K562 (cell line): Measurements from ENCODE around the gene RAB3GAP1.

Experiments used
- CEBPB ChIP-seq: fragments of 450-650 bp; IDR thresholded peaks from 2 replicates; pipeline ENCODE4 v1.6.1; 2016; ENCODE audit warnings: missing genetic modification characterization, missing compliant biosample characterization
- CHD2 ChIP-seq: IDR thresholded peaks from 2 replicates; pipeline ENCODE4 v1.6.1; 2011; ENCODE audit warnings: low read depth, low read length
- NR2C2 ChIP-seq, 2 experiments: fragments of 200-800 bp in 1 of 2; sonication (Bioruptor generic) in 1 of 2; sonication (generic) in 1 of 2; formaldehyde crosslinking in 1 of 2; IDR thresholded peaks; 2 replicates each; pipeline versions ENCODE4 v1.6.1 to v1.8.0; 2016 to 2022; ENCODE audit warnings: mild to moderate bottlenecking in 1 of 2, missing compliant biosample characterization in 1 of 2, missing genetic modification characterization in 1 of 2, missing genetic modification reagents in 1 of 2
- SIN3B ChIP-seq: fragments of 450-650 bp; IDR thresholded peaks from 2 replicates; pipeline ENCODE4 v1.6.1; 2017; ENCODE audit warnings: low read depth, mild to moderate bottlenecking, moderate library complexity

- TF ChIP-seq SIN3B = no peak
- no peak for TF ChIP-seq CEBPB (tag)
- no peak for TF ChIP-seq NR2C2 (CRISPR knock-in tag; IDR thresholded peaks at IDR 0.05)
- no peak for TF ChIP-seq NR2C2 (tag; IDR thresholded peaks at IDR 0.05)
- TF ChIP-seq CHD2 = no peak
These were observed 127.6 kb downstream of the RAB3GAP1 start for GRCh38 chr2:135179689-135180088.
